Measurements from ENCODE around the gene PTPRF.

PTPRF gene

DNA sequence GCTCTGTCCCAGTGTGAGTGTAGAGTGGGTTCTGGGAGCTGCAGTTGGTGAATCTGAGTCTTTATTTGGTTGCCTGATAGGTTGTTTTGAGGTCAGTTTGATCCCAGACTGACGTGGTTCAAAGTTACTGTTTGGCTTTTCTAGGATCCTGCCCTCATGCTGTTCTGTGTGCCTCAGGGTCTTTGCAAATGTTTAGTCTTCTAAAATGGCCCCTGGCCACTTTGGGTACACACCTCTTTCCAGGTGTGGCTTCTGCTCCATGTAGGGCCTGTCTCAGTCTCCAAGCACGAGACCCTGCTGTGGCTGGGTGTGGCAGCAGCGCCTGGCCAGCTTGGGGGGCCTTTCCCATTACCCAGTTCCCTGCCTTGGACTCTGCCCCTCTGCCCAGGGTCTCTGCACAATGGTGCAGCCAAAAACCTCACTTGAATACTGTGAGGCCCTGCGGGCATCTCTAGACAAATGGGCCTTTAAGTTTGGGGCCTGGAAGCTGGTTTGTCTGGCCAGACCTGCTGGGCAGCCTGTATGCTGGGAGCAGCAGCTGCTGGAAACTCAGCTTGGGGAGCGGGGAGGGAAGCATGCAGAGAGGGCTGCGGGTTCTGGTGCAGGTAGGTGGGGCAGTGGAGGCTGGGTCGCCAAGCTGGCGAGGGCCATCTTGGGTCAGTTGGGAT is 5.6 kb downstream of the PTPRF start:
- Histone ChIP-seq H3K27me3 (ENCODE audit: low read length) (no peaks in the 10 kb centered on the region), H3K9me3 (ENCODE audit: insufficient read depth, low read length) (no peaks in the 10 kb centered on the region), H3K4me3 (ENCODE audit: insufficient read depth, low read length, poor library complexity, severe bottlenecking) (no peak overlapping the region), H2AFZ (ENCODE audit: low read depth, low read length, severe bottlenecking) (no peak overlapping the region), H4K20me1 (ENCODE audit: low read depth, low read length) (no peaks in the 10 kb centered on the region; the same call in 1 of the 2 replicates), H3K9me2 (replicated peaks; ENCODE audit: insufficient read depth, low read length) (no peaks in the 10 kb centered on the region), H3K79me2 (ENCODE audit: insufficient read depth, low read length) (no peaks in the 10 kb centered on the region), H3K27ac (ENCODE audit: low read depth, low read length) (no peak overlapping the region), H3K4me2 (ENCODE audit: low read depth, low read length, poor library complexity, severe bottlenecking) (no peak overlapping the region), H3K9ac (ENCODE audit: low read length) (no peak overlapping the region), H3K36me3 (ENCODE audit: low read length) (no peaks in the 10 kb centered on the region), H3F3A (ENCODE audit: insufficient read depth) (no peaks in the 10 kb centered on the region)
- TF ChIP-seq, protein P1, sequence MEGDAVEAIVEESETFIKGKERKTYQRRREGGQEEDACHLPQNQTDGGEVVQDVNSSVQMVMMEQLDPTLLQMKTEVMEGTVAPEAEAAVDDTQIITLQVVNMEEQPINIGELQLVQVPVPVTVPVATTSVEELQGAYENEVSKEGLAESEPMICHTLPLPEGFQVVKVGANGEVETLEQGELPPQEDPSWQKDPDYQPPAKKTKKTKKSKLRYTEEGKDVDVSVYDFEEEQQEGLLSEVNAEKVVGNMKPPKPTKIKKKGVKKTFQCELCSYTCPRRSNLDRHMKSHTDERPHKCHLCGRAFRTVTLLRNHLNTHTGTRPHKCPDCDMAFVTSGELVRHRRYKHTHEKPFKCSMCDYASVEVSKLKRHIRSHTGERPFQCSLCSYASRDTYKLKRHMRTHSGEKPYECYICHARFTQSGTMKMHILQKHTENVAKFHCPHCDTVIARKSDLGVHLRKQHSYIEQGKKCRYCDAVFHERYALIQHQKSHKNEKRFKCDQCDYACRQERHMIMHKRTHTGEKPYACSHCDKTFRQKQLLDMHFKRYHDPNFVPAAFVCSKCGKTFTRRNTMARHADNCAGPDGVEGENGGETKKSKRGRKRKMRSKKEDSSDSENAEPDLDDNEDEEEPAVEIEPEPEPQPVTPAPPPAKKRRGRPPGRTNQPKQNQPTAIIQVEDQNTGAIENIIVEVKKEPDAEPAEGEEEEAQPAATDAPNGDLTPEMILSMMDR (IDR thresholded peaks at IDR 0.05; ENCODE audit: insufficient read depth, low read length, poor library complexity, severe bottlenecking), result no peak

DNA sequence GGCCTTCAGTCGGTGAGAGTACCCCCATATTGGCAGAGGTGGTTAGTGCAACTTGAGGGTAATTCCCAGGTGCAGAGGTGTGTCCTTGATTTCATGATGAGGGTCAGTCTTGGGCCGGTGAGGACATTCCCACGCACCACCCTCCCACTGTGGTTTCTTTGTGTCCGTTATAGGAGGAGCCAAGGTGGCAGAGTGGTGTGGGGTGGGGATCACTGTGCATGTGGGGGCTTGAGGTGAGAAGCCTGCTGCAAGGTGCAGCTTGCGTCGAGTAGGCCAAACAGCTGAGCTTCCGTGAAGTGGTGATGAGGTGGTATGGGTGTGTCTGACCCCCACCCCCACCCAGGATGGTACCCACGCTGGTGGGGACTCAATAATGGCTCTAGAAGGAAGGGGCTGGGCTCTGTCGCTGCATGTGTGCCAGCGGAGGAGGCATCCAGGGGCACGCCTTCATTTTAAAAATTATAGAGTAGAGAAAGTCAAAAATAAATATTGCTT is 6.2 kb downstream of the PTPRF start:
- Histone ChIP-seq H3K27ac (ENCODE audit: low read depth, low read length) (no peak overlapping the region), H3K4me3 (ENCODE audit: insufficient read depth, low read length, poor library complexity, severe bottlenecking) (no peak overlapping the region), H3K9ac (ENCODE audit: low read length) (no peak overlapping the region), H3K9me2 (replicated peaks; ENCODE audit: insufficient read depth, low read length) (no peaks in the 10 kb centered on the region), H4K20me1 (ENCODE audit: low read depth, low read length) (no peaks in the 10 kb centered on the region; the same call in 1 of the 2 replicates), H3K36me3 (ENCODE audit: low read length) (no peaks in the 10 kb centered on the region), H3K27me3 (ENCODE audit: low read length) (no peaks in the 10 kb centered on the region), H3K4me2 (ENCODE audit: low read depth, low read length, poor library complexity, severe bottlenecking) (no peak overlapping the region), H2AFZ (ENCODE audit: low read depth, low read length, severe bottlenecking) (no peak overlapping the region), H3F3A (ENCODE audit: insufficient read depth) (no peaks in the 10 kb centered on the region), H3K9me3 (ENCODE audit: insufficient read depth, low read length) (no peaks in the 10 kb centered on the region), H3K79me2 (ENCODE audit: insufficient read depth, low read length) (no peaks in the 10 kb centered on the region)
- TF ChIP-seq, protein P1 (IDR thresholded peaks at IDR 0.05; ENCODE audit: insufficient read depth, low read length, poor library complexity, severe bottlenecking), result no peak
- TF ChIP-seq EZH2phosphoT487 (conservative IDR thresholded peaks at IDR 0.05; ENCODE audit: low read length), result no peak

DNA sequence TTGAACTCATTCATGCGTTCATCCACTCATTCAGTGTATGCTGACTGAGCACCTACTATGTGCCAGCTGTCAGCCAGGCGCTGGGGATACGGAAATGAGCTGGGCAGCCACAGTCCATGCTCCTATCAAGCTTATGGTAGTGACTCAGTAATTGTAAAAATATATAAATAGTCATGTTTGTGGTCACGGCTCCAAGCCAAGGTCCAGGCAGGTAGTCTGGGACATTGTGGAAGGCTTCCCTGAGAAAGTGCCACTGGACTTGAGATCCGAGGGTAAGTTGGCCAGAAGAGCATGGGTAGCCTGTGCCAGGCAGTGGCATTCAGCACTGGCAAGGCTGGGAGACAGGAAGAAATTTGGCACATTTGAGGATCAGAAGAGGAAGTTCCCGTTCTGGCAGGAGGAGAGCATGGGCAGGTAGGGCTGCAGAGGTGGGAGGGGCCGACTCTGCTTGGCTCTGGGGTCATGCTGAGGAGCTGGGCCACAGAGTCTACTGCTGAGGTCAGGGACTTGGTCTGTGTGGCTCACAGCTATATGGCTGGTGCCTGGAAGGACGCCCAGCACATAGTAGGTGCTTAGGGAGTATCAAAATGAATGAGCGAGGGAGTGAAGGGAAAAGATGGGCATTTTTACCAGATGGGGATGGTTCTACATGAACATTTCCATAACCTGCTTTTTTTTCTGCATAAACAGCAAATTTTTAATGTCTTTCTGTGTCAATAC is 6.9 kb downstream of the PTPRF start:
- Histone ChIP-seq H3K4me3 (ENCODE audit: insufficient read depth, low read length, poor library complexity, severe bottlenecking) (no peak overlapping the region), H3K27me3 (ENCODE audit: low read length) (no peaks in the 10 kb centered on the region), H2AFZ (ENCODE audit: low read depth, low read length, severe bottlenecking) (no peak overlapping the region), H3K27ac (ENCODE audit: low read depth, low read length) (no peak overlapping the region), H3K4me2 (ENCODE audit: low read depth, low read length, poor library complexity, severe bottlenecking) (no peak overlapping the region), H3K79me2 (ENCODE audit: insufficient read depth, low read length) (no peaks in the 10 kb centered on the region), H4K20me1 (ENCODE audit: low read depth, low read length) (no peaks in the 10 kb centered on the region; the same call in 1 of the 2 replicates), H3K9ac (ENCODE audit: low read length) (no peak overlapping the region), H3F3A (ENCODE audit: insufficient read depth) (no peaks in the 10 kb centered on the region), H3K36me3 (ENCODE audit: low read length) (no peaks in the 10 kb centered on the region), H3K9me2 (replicated peaks; ENCODE audit: insufficient read depth, low read length) (no peaks in the 10 kb centered on the region), H3K9me3 (ENCODE audit: insufficient read depth, low read length) (no peaks in the 10 kb centered on the region)
- TF ChIP-seq, protein P1 (IDR thresholded peaks at IDR 0.05; ENCODE audit: insufficient read depth, low read length, poor library complexity, severe bottlenecking), result no peak
- TF ChIP-seq EZH2phosphoT487 (conservative IDR thresholded peaks at IDR 0.05; ENCODE audit: low read length), result no peak
